ENCODE data around the gene PAWR. TPM values are rescaled to one million over a fixed set of nuclear protein-coding genes. Genes with fewer than 3 reads are reported as not detected.
"Not testable (repeated sequence)": the region's sequence is repeated elsewhere in the genome, so short reads cannot be mapped to it uniquely, and the experiment has no call there.

Gene PAWR
- total RNA-seq, 6 experiments from 2014 or later = 55.2 to 89.4 (median 70.5) TPM

DNA sequence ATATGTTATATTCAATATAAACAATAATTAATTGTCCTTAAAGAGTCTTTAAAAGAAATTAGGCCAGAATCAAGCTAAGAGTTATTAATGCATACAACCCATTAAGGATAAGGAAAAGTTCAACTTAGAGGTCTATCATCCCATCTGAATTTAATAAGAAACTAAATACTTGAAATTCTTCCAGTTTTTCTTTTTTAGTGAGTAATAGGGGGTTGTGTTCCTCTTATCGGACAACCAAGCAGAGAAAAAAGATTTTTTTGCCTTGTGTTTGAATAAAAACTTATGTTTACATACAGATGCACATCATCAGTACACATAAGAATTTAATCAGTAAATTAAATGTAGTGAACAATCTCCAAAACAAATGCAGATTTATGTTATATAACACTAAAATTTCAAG, 32.5 kb downstream of the PAWR start:
- Mint-ChIP-seq H3K27ac (peak overlapping the region; percentile 38), H3K4me1 (ENCODE audit: low read depth) (peaks cover 85% of the 10 kb centered on the region), H3K9me3 (no peaks in the 10 kb centered on the region), H3K36me3 (ENCODE audit: low read depth) (peaks cover 22% of the 10 kb centered on the region), H3K4me3 (no peak overlapping the region), H3K27me3 (ENCODE audit: insufficient read depth) (no peaks in the 10 kb centered on the region; the same call in 1 of the 2 replicates)
- no peak for TF ChIP-seq CTCF (IDR thresholded peaks at IDR 0.05)
- DNase-seq = peak; percentile 17

DNA sequence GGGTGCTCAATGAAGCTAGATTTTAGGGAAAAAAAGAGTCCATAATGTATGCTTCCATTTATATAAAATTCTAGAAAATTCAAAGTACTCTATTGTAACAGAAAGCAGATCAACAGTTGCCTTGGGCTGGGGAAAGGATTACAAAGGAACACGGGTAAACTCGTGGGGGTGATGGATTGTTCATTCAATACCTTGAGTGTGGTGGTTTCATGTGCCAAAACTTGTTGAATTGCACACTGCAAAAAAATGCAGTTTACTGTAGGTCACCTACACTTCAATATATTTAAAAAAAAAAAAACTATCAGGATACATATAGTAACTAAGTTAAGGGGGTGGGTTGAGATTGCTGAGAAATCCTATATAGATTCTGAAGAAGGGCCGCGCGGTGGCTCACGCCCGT, 33.6 kb downstream of the PAWR start:
- Mint-ChIP-seq H3K9me3 (no peaks in the 10 kb centered on the region), H3K4me1 (ENCODE audit: low read depth) (peaks cover 74% of the 10 kb centered on the region), H3K27ac (no peak overlapping the region), H3K36me3 (ENCODE audit: low read depth) (peaks cover 22% of the 10 kb centered on the region), H3K27me3 (ENCODE audit: insufficient read depth) (no peaks in the 10 kb centered on the region; the same call in 1 of the 2 replicates), H3K4me3 (no peak overlapping the region)
- no peak for DNase-seq
- no peak for TF ChIP-seq CTCF (IDR thresholded peaks at IDR 0.05)

DNA sequence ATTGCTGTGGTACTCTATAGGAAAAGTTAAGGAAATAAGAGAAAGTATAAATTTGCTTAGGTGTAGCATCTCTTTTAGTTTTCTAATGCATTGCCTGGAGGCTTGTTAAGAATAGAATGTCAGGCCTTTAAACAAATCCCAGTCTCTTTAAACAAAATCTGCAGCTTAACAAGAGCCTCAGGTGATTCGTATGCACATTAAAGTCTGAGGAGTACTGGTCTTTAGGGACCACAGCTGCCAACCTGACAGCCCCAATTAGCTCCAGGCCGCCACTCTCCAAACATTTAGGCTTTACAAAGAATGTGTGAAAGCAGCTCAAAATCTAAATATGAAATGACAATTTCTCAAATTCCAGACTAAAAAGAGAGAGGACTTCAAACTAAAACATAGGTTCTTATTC, 35.7 kb downstream of the PAWR start:
- peaks cover 58% of the 10 kb centered on the region for H3K4me1 Mint-ChIP-seq (ENCODE audit: low read depth)
- no peak for TF ChIP-seq CTCF (IDR thresholded peaks at IDR 0.05)
- peaks cover 27% of the 10 kb centered on the region for H3K36me3 Mint-ChIP-seq (ENCODE audit: low read depth)
- H3K27ac Mint-ChIP-seq = no peak overlapping the region
- no peak overlapping the region for H3K4me3 Mint-ChIP-seq
- H3K27me3 Mint-ChIP-seq (ENCODE audit: insufficient read depth) = no peaks in the 10 kb centered on the region; the same call in 1 of the 2 replicates
- no peaks in the 10 kb centered on the region for H3K9me3 Mint-ChIP-seq
- DNase-seq = no peak

DNA sequence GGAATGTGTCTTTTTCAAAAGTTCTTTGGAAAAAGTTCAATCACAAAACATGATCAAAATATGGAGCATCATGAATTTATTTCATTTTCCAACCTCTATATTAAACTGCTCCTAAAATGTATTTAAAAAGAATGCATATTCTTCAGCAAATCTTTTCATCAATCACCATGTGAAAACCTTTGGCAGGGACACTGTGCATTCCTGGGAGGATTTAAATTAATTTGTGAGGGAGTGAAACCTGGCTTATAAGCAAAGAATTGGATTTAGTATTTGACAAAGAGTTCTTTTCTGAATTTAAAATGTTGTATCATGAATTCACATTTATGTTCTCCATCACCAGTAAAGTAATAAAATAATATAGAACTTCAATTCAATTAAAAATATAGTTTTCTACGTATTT, 38.2 kb downstream of the PAWR start:
- H3K9me3 Mint-ChIP-seq = no peaks in the 10 kb centered on the region
- no peak overlapping the region for H3K27ac Mint-ChIP-seq
- H3K27me3 Mint-ChIP-seq (ENCODE audit: insufficient read depth) = no peaks in the 10 kb centered on the region; the same call in none of the 2 replicates
- TF ChIP-seq CTCF (IDR thresholded peaks at IDR 0.05) = no peak
- peaks cover 32% of the 10 kb centered on the region for H3K36me3 Mint-ChIP-seq (ENCODE audit: low read depth)
- no peak for DNase-seq
- peaks cover 49% of the 10 kb centered on the region for H3K4me1 Mint-ChIP-seq (ENCODE audit: low read depth)
- H3K4me3 Mint-ChIP-seq = no peak overlapping the region

GRCh38 chr12:79650440-79650839, 40.3 kb downstream of the PAWR start:
- Mint-ChIP-seq H3K4me3 (no peak overlapping the region), H3K4me1 (ENCODE audit: low read depth) (peaks cover 35% of the 10 kb centered on the region), H3K27me3 (ENCODE audit: insufficient read depth) (no peaks in the 10 kb centered on the region; the same call in none of the 2 replicates), H3K9me3 (no peaks in the 10 kb centered on the region; the same call in 1 of the 2 replicates), H3K27ac (no peak overlapping the region), H3K36me3 (ENCODE audit: low read depth) (peaks cover 27% of the 10 kb centered on the region)
- no peak for DNase-seq
- no peak for TF ChIP-seq CTCF (IDR thresholded peaks at IDR 0.05)

DNA sequence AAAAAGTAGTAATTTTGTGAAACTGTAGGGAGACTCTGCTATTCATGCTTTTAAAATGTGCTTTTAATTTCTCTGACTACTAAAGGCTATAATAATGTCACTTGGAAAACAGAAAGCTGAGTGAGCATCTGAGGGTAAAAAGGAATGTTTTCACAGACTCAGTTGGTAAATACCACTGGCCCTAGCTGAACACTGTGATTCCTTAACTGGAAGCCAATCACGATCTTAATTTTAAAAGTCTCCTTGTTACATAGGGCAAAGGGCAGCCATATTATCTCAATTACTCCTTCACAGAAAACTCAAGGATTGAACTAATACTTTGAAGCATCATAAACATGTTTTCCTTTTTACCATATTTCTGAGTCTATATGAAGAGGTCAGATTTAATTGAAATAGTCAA, 41.9 kb downstream of the PAWR start:
- peaks cover 23% of the 10 kb centered on the region for H3K4me1 Mint-ChIP-seq (ENCODE audit: low read depth)
- no peak overlapping the region for H3K27ac Mint-ChIP-seq
- H3K9me3 Mint-ChIP-seq = no peaks in the 10 kb centered on the region; the same call in 1 of the 2 replicates

DNA sequence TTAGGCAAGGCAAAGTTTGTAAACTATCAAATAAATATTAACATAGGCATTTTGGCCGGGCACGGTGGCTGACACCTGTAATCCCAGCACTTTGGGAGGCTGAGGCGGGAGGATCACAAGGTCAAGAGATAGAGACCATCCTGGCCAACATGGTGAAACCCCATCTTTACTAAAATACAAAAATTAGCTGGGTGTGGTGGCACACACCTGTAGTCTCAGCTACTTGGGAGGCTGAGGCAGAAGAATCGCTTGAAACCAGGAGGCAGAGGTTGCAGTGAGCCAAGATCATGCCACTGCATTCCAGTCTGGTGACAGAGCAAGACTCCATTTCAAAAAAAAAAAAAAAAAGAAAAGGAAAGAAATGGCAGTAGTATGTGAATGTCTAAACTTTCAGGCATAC, 43.9 kb downstream of the PAWR start:
- not testable (repeated sequence) for H3K9me3 Mint-ChIP-seq; DNase-seq; H3K27me3 Mint-ChIP-seq (ENCODE audit: insufficient read depth); H3K27ac Mint-ChIP-seq; H3K4me3 Mint-ChIP-seq
- Mint-ChIP-seq H3K4me1 (ENCODE audit: low read depth) (peaks cover 21% of the 10 kb centered on the region), H3K36me3 (ENCODE audit: low read depth) (peaks cover 25% of the 10 kb centered on the region)

More for the DNA sequence above, 41.9 kb downstream of the PAWR start:
- no peak for TF ChIP-seq CTCF (IDR thresholded peaks at IDR 0.05)
- peaks cover 27% of the 10 kb centered on the region for H3K36me3 Mint-ChIP-seq (ENCODE audit: low read depth)
- H3K4me3 Mint-ChIP-seq = no peak overlapping the region
- no peak for DNase-seq
- no peaks in the 10 kb centered on the region; the same call in 1 of the 2 replicates for H3K27me3 Mint-ChIP-seq (ENCODE audit: insufficient read depth)
